ENCODE data around the gene NRXN3. TPM values are rescaled to one million over a fixed set of nuclear protein-coding genes. Genes with fewer than 3 reads are reported as not detected.

The NRXN3 gene
- total and polyA plus RNA-seq, 2 donors (not counting 1 experiment from before 2014, with no cell fraction given) = 0.83 to 34.6 TPM

DNA sequence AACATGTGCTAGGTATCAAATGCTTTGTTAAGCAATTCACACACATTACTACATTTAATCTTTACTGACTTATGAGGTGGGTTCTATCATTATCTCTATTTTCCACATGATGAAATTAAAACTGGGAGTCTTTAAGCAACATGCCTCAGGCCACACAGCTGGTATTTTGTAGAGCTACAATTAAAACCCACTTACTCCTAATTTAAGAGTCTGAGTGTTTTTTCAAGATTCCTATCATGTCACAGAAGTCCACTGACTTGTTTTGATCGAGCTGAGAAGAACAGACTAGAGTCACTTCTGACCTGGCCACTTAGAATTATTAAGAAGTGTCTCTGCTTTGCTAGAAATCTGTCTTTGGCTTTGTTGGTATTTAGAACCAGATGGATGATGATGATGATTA lies 670.7 kb downstream of the NRXN3 start:
- no peak overlapping the region for H2AFZ ChIP-seq (ENCODE audit: low read length)
- no peaks in the 10 kb centered on the region for H3K27me3 ChIP-seq (ENCODE audit: control insufficient read depth, insufficient read depth, low read length)
- no peaks in the 10 kb centered on the region for H3K9me3 ChIP-seq (ENCODE audit: control insufficient read depth, insufficient read depth, low read depth, low read length)
- H3K79me2 ChIP-seq (ENCODE audit: control insufficient read depth, insufficient read depth, low read length) = no peaks in the 10 kb centered on the region
- no peaks in the 10 kb centered on the region for H3K4me1 ChIP-seq (ENCODE audit: control insufficient read depth, extremely low read depth, insufficient read depth, low read length)
- H3K4me2 ChIP-seq (ENCODE audit: extremely low read depth, insufficient read depth, low read length) = no peak overlapping the region
- H3K36me3 ChIP-seq (ENCODE audit: control insufficient read depth, insufficient read depth, low read length) = no peaks in the 10 kb centered on the region
- DNase-seq (ENCODE audit: low read depth in 2 of 2) = no peak
- H3K9ac ChIP-seq (ENCODE audit: insufficient read depth, low read length) = no peak overlapping the region
- H3K27ac ChIP-seq (ENCODE audit: insufficient read depth, low read length) = no peak overlapping the region
- H3K4me3 ChIP-seq (replicated peaks in 1 of 4; ENCODE audit: control extremely low read depth in 1 of 4, insufficient read depth in 1 of 4, low read depth in 3 of 4, low read length in 4 of 4) = no peak overlapping the region
- H4K20me1 ChIP-seq (ENCODE audit: control insufficient read depth, extremely low read depth, insufficient read depth, low read length) = no peaks in the 10 kb centered on the region
- TF ChIP-seq, protein P1, sequence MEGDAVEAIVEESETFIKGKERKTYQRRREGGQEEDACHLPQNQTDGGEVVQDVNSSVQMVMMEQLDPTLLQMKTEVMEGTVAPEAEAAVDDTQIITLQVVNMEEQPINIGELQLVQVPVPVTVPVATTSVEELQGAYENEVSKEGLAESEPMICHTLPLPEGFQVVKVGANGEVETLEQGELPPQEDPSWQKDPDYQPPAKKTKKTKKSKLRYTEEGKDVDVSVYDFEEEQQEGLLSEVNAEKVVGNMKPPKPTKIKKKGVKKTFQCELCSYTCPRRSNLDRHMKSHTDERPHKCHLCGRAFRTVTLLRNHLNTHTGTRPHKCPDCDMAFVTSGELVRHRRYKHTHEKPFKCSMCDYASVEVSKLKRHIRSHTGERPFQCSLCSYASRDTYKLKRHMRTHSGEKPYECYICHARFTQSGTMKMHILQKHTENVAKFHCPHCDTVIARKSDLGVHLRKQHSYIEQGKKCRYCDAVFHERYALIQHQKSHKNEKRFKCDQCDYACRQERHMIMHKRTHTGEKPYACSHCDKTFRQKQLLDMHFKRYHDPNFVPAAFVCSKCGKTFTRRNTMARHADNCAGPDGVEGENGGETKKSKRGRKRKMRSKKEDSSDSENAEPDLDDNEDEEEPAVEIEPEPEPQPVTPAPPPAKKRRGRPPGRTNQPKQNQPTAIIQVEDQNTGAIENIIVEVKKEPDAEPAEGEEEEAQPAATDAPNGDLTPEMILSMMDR (conservative IDR thresholded peaks at IDR 0.05 in 1 of 2, IDR thresholded peaks at IDR 0.05 in 1 of 2; ENCODE audit: low read depth in 1 of 2, low read length in 2 of 2) = no peak
- no peak for TF ChIP-seq EZH2 (IDR thresholded peaks at IDR 0.05; ENCODE audit: low read length, missing control alignments)

DNA sequence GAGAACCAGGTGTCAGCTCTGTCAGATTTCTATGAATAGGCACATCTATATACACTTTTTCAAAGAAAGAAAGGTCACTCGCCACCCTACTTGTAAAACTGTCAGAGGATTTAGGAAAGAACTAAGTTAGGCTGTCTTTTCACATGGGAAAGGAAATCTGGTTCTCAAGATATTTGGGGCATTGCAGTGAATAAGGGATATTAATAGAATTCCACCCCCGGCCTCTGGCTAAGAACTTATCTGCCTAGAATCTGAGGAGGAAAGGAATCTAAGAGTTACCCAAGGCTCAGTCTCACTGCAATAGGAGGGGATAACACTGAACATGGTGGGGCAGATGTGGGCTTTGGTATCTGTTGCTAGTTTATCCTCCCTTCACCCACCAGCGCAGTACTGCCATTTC lies 677.6 kb downstream of the NRXN3 start:
- no peak overlapping the region for H2AFZ ChIP-seq (ENCODE audit: low read length)
- H3K4me3 ChIP-seq (replicated peaks in 1 of 4; ENCODE audit: control extremely low read depth in 1 of 4, insufficient read depth in 1 of 4, low read depth in 3 of 4, low read length in 4 of 4) = no peak overlapping the region
- no peaks in the 10 kb centered on the region for H3K79me2 ChIP-seq (ENCODE audit: control insufficient read depth, insufficient read depth, low read length)
- no peaks in the 10 kb centered on the region for H3K36me3 ChIP-seq (ENCODE audit: control insufficient read depth, insufficient read depth, low read length)
- TF ChIP-seq, protein P1 (conservative IDR thresholded peaks at IDR 0.05 in 1 of 2, IDR thresholded peaks at IDR 0.05 in 1 of 2; ENCODE audit: low read depth in 1 of 2, low read length in 2 of 2) = no peak
- no peak for TF ChIP-seq EZH2 (IDR thresholded peaks at IDR 0.05; ENCODE audit: low read length, missing control alignments)
- no peaks in the 10 kb centered on the region for H3K9me3 ChIP-seq (ENCODE audit: control insufficient read depth, insufficient read depth, low read depth, low read length)
- no peak overlapping the region for H3K27ac ChIP-seq (ENCODE audit: insufficient read depth, low read length)
- no peak overlapping the region for H3K4me2 ChIP-seq (ENCODE audit: extremely low read depth, insufficient read depth, low read length)
- H3K27me3 ChIP-seq (ENCODE audit: control insufficient read depth, insufficient read depth, low read length) = no peaks in the 10 kb centered on the region
- no peaks in the 10 kb centered on the region for H4K20me1 ChIP-seq (ENCODE audit: control insufficient read depth, extremely low read depth, insufficient read depth, low read length)
- H3K4me1 ChIP-seq (ENCODE audit: control insufficient read depth, extremely low read depth, insufficient read depth, low read length) = no peaks in the 10 kb centered on the region
- DNase-seq (ENCODE audit: low read depth in 2 of 2) = no peak
- no peak overlapping the region for H3K9ac ChIP-seq (ENCODE audit: insufficient read depth, low read length)

DNA sequence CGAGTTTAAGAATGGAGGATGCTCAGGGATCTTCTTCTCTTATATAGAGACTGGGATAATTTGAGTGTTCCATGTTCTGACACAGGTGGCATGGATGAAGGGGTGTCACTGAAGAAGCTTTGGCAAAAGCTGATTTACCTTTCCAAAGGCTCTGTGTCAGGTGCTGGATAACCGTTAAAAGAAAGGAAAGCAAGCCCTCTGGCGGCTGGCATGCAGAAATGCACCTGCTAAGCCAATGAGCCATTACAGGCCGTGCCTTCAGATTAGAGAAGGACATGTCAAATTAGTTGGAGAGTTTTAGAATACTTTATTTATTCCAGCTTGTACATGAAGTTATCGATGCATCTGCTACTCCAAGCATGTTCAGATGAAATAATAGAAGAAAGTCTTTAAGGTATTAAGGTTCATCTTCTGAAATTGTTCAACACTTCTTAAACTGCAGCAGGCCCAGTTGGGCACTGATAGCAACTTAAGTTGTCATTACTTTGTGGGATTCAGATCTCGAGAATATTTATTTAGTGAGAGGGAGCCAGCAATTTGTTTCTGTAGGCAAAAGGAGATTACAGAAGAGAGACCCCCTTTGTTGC lies 678.2 kb downstream of the NRXN3 start:
- Histone ChIP-seq H3K4me3 (replicated peaks in 1 of 4; ENCODE audit: control extremely low read depth in 1 of 4, insufficient read depth in 1 of 4, low read depth in 3 of 4, low read length in 4 of 4) (no peak overlapping the region), H4K20me1 (ENCODE audit: control insufficient read depth, extremely low read depth, insufficient read depth, low read length) (no peaks in the 10 kb centered on the region), H3K9me3 (ENCODE audit: control insufficient read depth, insufficient read depth, low read depth, low read length) (no peaks in the 10 kb centered on the region), H3K27ac (ENCODE audit: insufficient read depth, low read length) (no peak overlapping the region), H3K27me3 (ENCODE audit: control insufficient read depth, insufficient read depth, low read length) (no peaks in the 10 kb centered on the region), H3K9ac (ENCODE audit: insufficient read depth, low read length) (no peak overlapping the region), H2AFZ (ENCODE audit: low read length) (no peak overlapping the region), H3K4me2 (ENCODE audit: extremely low read depth, insufficient read depth, low read length) (no peak overlapping the region), H3K36me3 (ENCODE audit: control insufficient read depth, insufficient read depth, low read length) (no peaks in the 10 kb centered on the region), H3K79me2 (ENCODE audit: control insufficient read depth, insufficient read depth, low read length) (no peaks in the 10 kb centered on the region), H3K4me1 (ENCODE audit: control insufficient read depth, extremely low read depth, insufficient read depth, low read length) (no peaks in the 10 kb centered on the region)
- peak; percentile 12 to 20 for DNase-seq (ENCODE audit: low read depth in 2 of 2)
- TF ChIP-seq, protein P1 (conservative IDR thresholded peaks at IDR 0.05 in 1 of 2, IDR thresholded peaks at IDR 0.05 in 1 of 2; ENCODE audit: low read depth in 1 of 2, low read length in 2 of 2) = peak; percentile 73 to 81
- TF ChIP-seq EZH2 (IDR thresholded peaks at IDR 0.05; ENCODE audit: low read length, missing control alignments) = no peak

Data from fibroblast of lung (primary cell).